ENCODE results near the gene MAST1.
"Not testable (repeated sequence)": the region's sequence is repeated elsewhere in the genome, so short reads cannot be mapped to it uniquely, and the experiment has no call there.

MAST1 gene

GRCh38 chr19:12800923-12801465, 37.3 kb upstream of the MAST1 start:
- no peak for DNase-seq

GRCh38 chr19:12801466-12802266, 36.6 kb upstream of the MAST1 start, which contains the start of the genes PRDX2 and THSD8:
PRDX2 (minus strand) TSS chr19:12801800; CDS start chr19:12801261, 539 bp downstream.
THSD8 (plus strand) TSS chr19:12802069; CDS start chr19:12802072, 3 bp downstream.
- peak; percentile 90 for DNase-seq

- DNase-seq, result no peak
Observed at GRCh38 chr19:12802267-12803106, 35.8 kb upstream of the MAST1 start.

- no peak for DNase-seq
Observed at GRCh38 chr19:12804051-12804450, 34.3 kb upstream of the MAST1 start.

GRCh38 chr19:12806242-12807081, 31.9 kb upstream of the MAST1 start, which contains the start of gene RNASEH2A:
RNASEH2A (plus strand) TSS chr19:12806584; CDS start chr19:12806674, 90 bp downstream.
- DNase-seq, result peak; percentile 83

- DNase-seq, result no peak
Observed at GRCh38 chr19:12815088-12815487, 23.2 kb upstream of the MAST1 start.

GRCh38 chr19:12817188-12817587, 21.1 kb upstream of the MAST1 start:
- DNase-seq, result not testable (repeated sequence)

- not testable (repeated sequence) for DNase-seq
Observed at GRCh38 chr19:12817810-12818209, 20.5 kb upstream of the MAST1 start.

- DNase-seq, result no peak
Observed at GRCh38 chr19:12821761-12822160, 16.6 kb upstream of the MAST1 start.

- DNase-seq, result no peak
Observed at GRCh38 chr19:12825254-12826131, 12.8 kb upstream of the MAST1 start.

- no peak for DNase-seq
Observed at GRCh38 chr19:12828494-12828893, 9.8 kb upstream of the MAST1 start.

- no peak for DNase-seq
Observed at GRCh38 chr19:12833418-12833737, 4.9 kb upstream of the MAST1 start.

GRCh38 chr19:12833738-12834565, 4.4 kb upstream of the MAST1 start:
- DNase-seq, result no peak

- DNase-seq, result no peak
Observed at GRCh38 chr19:12834566-12834943, 3.8 kb upstream of the MAST1 start, which contains the start of gene RTBDN. RTBDN (minus strand) TSS chr19:12834579; CDS start chr19:12829979, 4,600 bp downstream.

- DNase-seq, result no peak
Observed at GRCh38 chr19:12834976-12835757, 3.1 kb upstream of the MAST1 start.

GRCh38 chr19:12836529-12836863, 1.8 kb upstream of the MAST1 start:
- no peak for DNase-seq

- no peak for DNase-seq
Observed at GRCh38 chr19:12837225-12837624, 1.1 kb upstream of the MAST1 start.

GRCh38 chr19:12838886-12839756, 806 bp downstream of the MAST1 start:
- no peak for DNase-seq

Measured in right kidney (tissue), 1 donor.